GM13977 (cell line): ENCODE data around the gene FBXL22.

ENCODE experiments used
- DNase-seq: peaks from one replicate; pipeline ENCODE4 v3.0.0; 2012; ENCODE audit warnings: low spot score
- CTCF ChIP-seq: IDR thresholded peaks from 2 replicates; pipeline ENCODE4 v1.5.1; 2012; ENCODE audit warnings: mild to moderate bottlenecking, control low read depth; ENCODE audit not compliant: insufficient read depth; ENCODE audit errors: extremely low read depth, missing control alignments
- in situ Hi-C: fragments of 300-500 bp; cut with MboI; formaldehyde crosslinking; loops from one replicate; pipeline ENCODE4 v1.12.0; 2022; ENCODE audit warnings: low sequenced_read_pairs, low pct_unique_long_range_greater_than_20kb, mixed read lengths, inconsistent platforms; ENCODE audit not compliant: unreplicated experiment

The FBXL22 gene

DNA sequence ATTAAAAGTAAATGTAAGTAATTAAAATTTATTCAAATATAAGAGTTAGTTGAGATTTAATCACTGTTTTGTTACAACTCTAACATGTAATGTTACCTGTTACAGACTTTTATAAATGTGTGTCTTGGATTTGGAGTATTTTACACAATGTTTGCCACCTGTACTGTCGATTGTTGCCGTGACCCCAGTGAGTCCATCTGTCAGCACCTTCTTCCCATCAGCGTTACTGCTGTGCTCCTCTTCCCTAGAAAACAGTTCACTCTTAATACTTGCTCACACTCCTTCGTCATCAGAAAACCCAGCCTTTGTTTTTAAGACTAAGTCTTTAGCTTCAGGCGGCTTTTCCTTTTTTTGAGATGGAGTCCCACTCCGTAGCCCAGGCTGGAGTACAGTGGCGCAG lies 40.5 kb upstream of the FBXL22 start:
- no peak for DNase-seq
- in situ Hi-C loops, result no loop called here
- no peak for TF ChIP-seq CTCF

DNA sequence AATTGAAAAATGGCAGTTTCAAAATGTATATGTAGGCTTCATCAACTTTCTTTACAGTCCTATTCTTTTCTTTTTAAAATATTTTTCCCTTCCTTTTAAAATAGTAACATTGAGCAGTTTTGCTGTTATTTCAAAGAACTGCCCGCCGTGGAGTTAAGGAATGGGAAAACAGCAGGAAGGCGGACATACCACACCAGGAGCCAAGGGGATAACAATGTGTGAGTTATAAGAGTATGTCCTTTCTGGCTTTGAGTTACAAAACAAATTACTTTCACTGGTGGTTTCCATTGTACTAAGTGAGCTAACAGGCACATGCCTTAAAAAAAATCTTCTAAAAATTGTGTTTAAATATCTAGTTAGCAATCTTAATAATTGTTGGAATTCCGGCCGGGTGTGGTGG lies 37.4 kb upstream of the FBXL22 start:
- in situ Hi-C loops, result no loop called here
- no peak for TF ChIP-seq CTCF
- DNase-seq, result no peak

GRCh38 chr15:63560741-63561448 lies 36.3 kb upstream of the FBXL22 start:
- in situ Hi-C loops, result no loop called here
- DNase-seq, result peak; percentile 37
- no peak for TF ChIP-seq CTCF

- TF ChIP-seq CTCF, result no peak
- no peak for DNase-seq
- in situ Hi-C loops, result no loop called here
Measured at GRCh38 chr15:63564093-63564492, 33.1 kb upstream of the FBXL22 start.

GRCh38 chr15:63565536-63566186 lies 31.5 kb upstream of the FBXL22 start:
- DNase-seq, result no peak
- TF ChIP-seq CTCF, result no peak
- in situ Hi-C loops, result no loop called here

GRCh38 chr15:63572749-63573464 lies 24.3 kb upstream of the FBXL22 start:
- no peak for DNase-seq
- in situ Hi-C loops, result no loop called here
- TF ChIP-seq CTCF, result no peak
